Loucy (cell line): ENCODE results near the gene FRMD4A.

ENCODE experiments used
- H2AFZ ChIP-seq: fragments of 200-600 bp; sonication (generic); 2 replicates; pipeline ENCODE4 v1.6.0; 2016; ENCODE audit warnings: antibody characterized with exemption, mild to moderate bottlenecking, low read length, moderate library complexity
- H3F3A ChIP-seq: fragments of 200-600 bp; 2 replicates; pipeline ENCODE4 v1.6.0; 2016; ENCODE audit warnings: antibody characterized with exemption, low read depth, mild to moderate bottlenecking
- H3K27me3 ChIP-seq: fragments of 200-600 bp; sonication (generic); 2 replicates; pipeline ENCODE4 v1.6.1; 2014; ENCODE audit warnings: low read length, mild to moderate bottlenecking; ENCODE audit not compliant: insufficient read depth, poor library complexity, severe bottlenecking
- H3K36me3 ChIP-seq: fragments of 200-600 bp; sonication (generic); 2 replicates; pipeline ENCODE4 v1.6.1; 2016; ENCODE audit warnings: low read length; ENCODE audit not compliant: insufficient read depth
- H3K4me1 ChIP-seq: fragments of 200-600 bp; sonication (generic); 2 replicates; pipeline ENCODE4 v1.5.1; 2014; ENCODE audit warnings: low read length, mild to moderate bottlenecking; ENCODE audit not compliant: insufficient read depth, poor library complexity, severe bottlenecking
- H3K4me2 ChIP-seq: fragments of 200-600 bp; sonication (generic); 2 replicates; pipeline ENCODE4 v1.6.0; 2014; ENCODE audit warnings: antibody characterized with exemption, low read length, low read depth, mild to moderate bottlenecking; ENCODE audit not compliant: poor library complexity, severe bottlenecking
- H3K4me3 ChIP-seq: fragments of 200-600 bp; sonication (generic); 2 replicates; pipeline ENCODE4 v1.5.1; 2014; ENCODE audit warnings: low read length, mild to moderate bottlenecking, mixed read lengths; ENCODE audit not compliant: poor library complexity, severe bottlenecking
- H3K79me2 ChIP-seq: fragments of 200-600 bp; sonication (generic); 2 replicates; pipeline ENCODE4 v1.6.1; 2014; ENCODE audit warnings: low read length; ENCODE audit not compliant: insufficient read depth
- H3K9ac ChIP-seq: fragments of 200-600 bp; sonication (generic); 2 replicates; pipeline ENCODE4 v1.6.0; 2014; ENCODE audit warnings: mild to moderate bottlenecking, low read depth, low read length, moderate library complexity; ENCODE audit not compliant: poor library complexity, severe bottlenecking
- H3K9me2 ChIP-seq: fragments of 200-600 bp; sonication (generic); replicated peaks from 2 replicates; pipeline ENCODE4 v1.6.1; 2016; ENCODE audit warnings: low read depth, low read length, mixed read lengths
- H3K9me3 ChIP-seq: fragments of 200-600 bp; sonication (generic); 2 replicates; pipeline ENCODE4 v1.6.1; 2014; ENCODE audit warnings: mild to moderate bottlenecking, antibody characterized with exemption, low read length, low read depth; ENCODE audit not compliant: insufficient read depth
- H4K20me1 ChIP-seq: fragments of 200-600 bp; sonication (generic); 2 replicates; pipeline ENCODE4 v1.6.0; 2014; ENCODE audit warnings: antibody characterized with exemption, low read length, mild to moderate bottlenecking; ENCODE audit not compliant: insufficient read depth, poor library complexity, severe bottlenecking
- CTCF ChIP-seq: fragments of 200-600 bp; sonication (generic); conservative IDR thresholded peaks from 2 replicates; pipeline ENCODE4 v1.5.1; 2014; ENCODE audit warnings: mild to moderate bottlenecking, antibody characterized with exemption, low read length
- EZH2phosphoT487 ChIP-seq: fragments of 200-600 bp; IDR thresholded peaks from 2 replicates; pipeline ENCODE4 v1.6.1; 2018; ENCODE audit warnings: antibody characterized with exemption, mild to moderate bottlenecking, moderate library complexity, borderline replicate concordance

Gene FRMD4A

GRCh38 chr10:14179251-14179650 lies 151.5 kb downstream of the FRMD4A start:
- H4K20me1 ChIP-seq = no peaks in the 10 kb centered on the region
- no peaks in the 10 kb centered on the region for H3K9me3 ChIP-seq
- no peak overlapping the region for H3K9ac ChIP-seq
- no peak overlapping the region for H2AFZ ChIP-seq
- H3K36me3 ChIP-seq = no peaks in the 10 kb centered on the region
- peaks cover 38% of the 10 kb centered on the region for H3K27me3 ChIP-seq
- H3K79me2 ChIP-seq = no peaks in the 10 kb centered on the region
- no peaks in the 10 kb centered on the region for H3F3A ChIP-seq
- H3K4me2 ChIP-seq = no peak overlapping the region
- TF ChIP-seq EZH2phosphoT487 (no peak), CTCF (no peak)
- H3K4me1 ChIP-seq = no peaks in the 10 kb centered on the region
- H3K9me2 ChIP-seq = no peaks in the 10 kb centered on the region
- no peak overlapping the region for H3K4me3 ChIP-seq

GRCh38 chr10:14173706-14174594 lies 156.8 kb downstream of the FRMD4A start:
- Histone ChIP-seq H3K9ac (no peak overlapping the region), H4K20me1 (no peaks in the 10 kb centered on the region), H3K9me3 (no peaks in the 10 kb centered on the region), H3K4me3 (peak overlapping the region; percentile 67), H3K4me1 (peaks cover 7% of the 10 kb centered on the region), H3K4me2 (peak overlapping the region; percentile 80), H3F3A (no peaks in the 10 kb centered on the region), H3K9me2 (no peaks in the 10 kb centered on the region), H3K79me2 (no peaks in the 10 kb centered on the region), H2AFZ (peak overlapping the region; percentile 81), H3K27me3 (peaks cover 25% of the 10 kb centered on the region), H3K36me3 (no peaks in the 10 kb centered on the region)
- no peak for TF ChIP-seq EZH2phosphoT487
- TF ChIP-seq CTCF = no peak

- H3K79me2 ChIP-seq = no peaks in the 10 kb centered on the region
- H3K4me2 ChIP-seq = peak overlapping the region; percentile 80
- H3K9ac ChIP-seq = no peak overlapping the region
- H2AFZ ChIP-seq = peak overlapping the region; percentile 81
- no peaks in the 10 kb centered on the region for H3F3A ChIP-seq
- peaks cover 7% of the 10 kb centered on the region for H3K4me1 ChIP-seq
- peak overlapping the region; percentile 67 for H3K4me3 ChIP-seq
- no peaks in the 10 kb centered on the region for H3K9me2 ChIP-seq
- TF ChIP-seq CTCF = no peak
- no peak for TF ChIP-seq EZH2phosphoT487
- H3K36me3 ChIP-seq = no peaks in the 10 kb centered on the region
- H3K9me3 ChIP-seq = no peaks in the 10 kb centered on the region
- no peaks in the 10 kb centered on the region for H4K20me1 ChIP-seq
- peaks cover 25% of the 10 kb centered on the region for H3K27me3 ChIP-seq
Observed at GRCh38 chr10:14173391-14173705, 157.4 kb downstream of the FRMD4A start.
